Renal pelvis (tissue), 4 donors: ENCODE measurements around the gene TGFBR2. TPM values are rescaled to one million over a fixed set of nuclear protein-coding genes. Genes with fewer than 3 reads are reported as not detected.
A peak's percentile ranks its signal among the peaks of the same experiment; 100 is the strongest.

Experiments used
- DNase-seq: peaks from one replicate; pipeline ENCODE4 v3.0.0-alpha.2; 2013
- polyA plus RNA-seq, 3 donors: library from polyadenylated mRNA; unstranded; fragments of 120-200 nt; gene quantifications; one replicate each; pipeline ENCODE4 v1.2.1, GENCODE V29; 2013; ENCODE audit not compliant: insufficient read length in 3 of 3

Gene TGFBR2
- polyA plus RNA-seq, 3 donors: 89.0 to 102 (median 89.7) TPM

DNA sequence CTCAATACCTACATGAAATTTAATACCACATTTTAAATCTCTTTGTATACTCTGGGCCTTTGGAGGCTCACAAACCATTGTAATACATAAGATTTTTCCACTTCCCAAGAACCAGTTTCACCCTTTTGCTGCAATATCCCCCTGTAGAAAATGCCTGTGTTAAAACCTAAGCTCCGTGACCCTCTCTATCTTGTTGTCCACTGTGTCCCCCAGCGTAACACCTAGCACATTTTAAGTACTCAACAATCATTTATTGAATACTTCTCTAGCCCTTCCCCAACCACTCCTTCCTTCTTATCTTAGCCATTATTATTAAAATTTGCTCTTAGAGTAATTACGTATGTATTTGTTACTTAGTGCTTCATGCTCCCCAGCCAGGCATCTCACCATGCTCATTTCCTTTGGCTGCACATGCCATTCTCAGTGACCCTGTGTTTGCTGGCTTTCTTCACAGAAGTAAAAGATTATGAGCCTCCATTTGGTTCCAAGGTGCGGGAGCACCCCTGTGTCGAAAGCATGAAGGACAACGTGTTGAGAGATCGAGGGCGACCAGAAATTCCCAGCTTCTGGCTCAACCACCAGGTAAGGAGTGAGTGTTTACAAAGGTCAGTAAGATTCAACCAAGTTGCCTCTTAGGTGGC, 81.6 kb downstream of the TGFBR2 start:
- no peak for DNase-seq

DNA sequence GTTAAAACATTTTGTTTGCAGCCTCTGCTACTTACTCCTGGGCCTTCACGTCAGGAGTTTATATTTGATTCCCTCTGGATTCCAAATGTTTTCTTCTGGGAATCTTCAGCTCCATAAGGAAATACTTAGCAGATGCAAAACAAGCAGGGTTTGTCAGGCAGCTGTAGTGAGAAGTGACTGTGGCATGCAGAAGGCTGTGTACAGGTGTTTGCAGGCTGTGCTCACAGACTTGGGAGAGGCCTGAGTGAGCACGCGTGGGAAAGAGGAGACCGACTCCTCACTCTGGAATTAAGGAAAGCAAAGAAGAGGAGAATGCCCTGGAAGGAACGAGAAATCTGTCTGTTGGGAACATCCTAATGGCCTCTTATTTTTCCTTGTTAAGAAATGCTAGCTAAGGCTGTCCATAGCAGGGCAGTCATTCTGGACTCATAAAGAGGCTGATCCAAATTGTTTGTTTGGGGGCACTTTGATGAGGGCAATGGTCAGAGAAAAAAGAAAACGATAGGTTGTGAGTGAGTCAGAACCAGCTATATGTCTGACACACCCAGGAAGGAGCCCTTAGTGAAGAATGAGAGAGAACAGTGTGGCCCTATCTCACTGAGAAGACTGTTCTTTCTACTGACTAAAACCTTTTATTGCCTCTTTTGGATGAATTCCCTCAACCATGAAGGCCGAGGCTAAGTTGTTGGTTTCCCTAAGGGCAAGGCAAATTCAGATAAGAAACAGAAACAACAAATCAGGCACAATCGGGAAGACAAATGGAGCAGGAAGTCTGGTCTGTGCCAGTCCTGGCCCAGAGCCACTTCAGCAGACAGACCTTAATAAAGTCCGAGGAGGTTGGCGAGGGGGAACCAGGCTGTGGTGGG, 82.6 kb downstream of the TGFBR2 start:
- DNase-seq: peak; percentile 24

DNA sequence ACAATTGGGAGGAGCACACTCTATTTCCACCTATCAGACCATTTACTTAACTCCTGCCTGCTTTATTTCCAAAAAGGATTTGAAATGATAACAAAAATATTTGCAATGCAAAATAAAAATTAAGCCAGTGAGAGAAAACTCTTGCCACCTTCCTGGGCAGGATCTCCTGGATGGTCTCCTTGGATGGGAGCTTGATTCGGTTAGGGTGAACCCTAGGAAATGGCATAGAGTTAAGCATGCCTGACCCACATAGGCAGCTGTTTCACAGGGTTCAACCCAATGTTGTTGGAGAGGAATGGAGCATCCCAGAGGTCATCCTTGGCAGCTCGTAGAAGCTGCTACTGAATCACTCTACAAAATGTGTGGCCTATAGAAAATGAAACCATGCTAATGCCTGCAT, 83.8 kb downstream of the TGFBR2 start:
- DNase-seq: no peak

DNA sequence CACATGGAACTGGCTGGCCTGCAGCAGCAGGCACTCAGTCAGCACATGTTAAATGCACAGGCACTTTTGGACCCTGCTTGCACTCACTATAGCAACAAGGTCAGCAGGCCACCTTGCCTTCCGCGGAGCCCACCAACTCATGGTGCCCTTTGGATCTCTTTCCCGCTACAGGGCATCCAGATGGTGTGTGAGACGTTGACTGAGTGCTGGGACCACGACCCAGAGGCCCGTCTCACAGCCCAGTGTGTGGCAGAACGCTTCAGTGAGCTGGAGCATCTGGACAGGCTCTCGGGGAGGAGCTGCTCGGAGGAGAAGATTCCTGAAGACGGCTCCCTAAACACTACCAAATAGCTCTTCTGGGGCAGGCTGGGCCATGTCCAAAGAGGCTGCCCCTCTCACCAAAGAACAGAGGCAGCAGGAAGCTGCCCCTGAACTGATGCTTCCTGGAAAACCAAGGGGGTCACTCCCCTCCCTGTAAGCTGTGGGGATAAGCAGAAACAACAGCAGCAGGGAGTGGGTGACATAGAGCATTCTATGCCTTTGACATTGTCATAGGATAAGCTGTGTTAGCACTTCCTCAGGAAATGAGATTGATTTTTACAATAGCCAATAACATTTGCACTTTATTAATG, 85.0 kb downstream of the TGFBR2 start:
- peak; percentile 33 for DNase-seq

DNA sequence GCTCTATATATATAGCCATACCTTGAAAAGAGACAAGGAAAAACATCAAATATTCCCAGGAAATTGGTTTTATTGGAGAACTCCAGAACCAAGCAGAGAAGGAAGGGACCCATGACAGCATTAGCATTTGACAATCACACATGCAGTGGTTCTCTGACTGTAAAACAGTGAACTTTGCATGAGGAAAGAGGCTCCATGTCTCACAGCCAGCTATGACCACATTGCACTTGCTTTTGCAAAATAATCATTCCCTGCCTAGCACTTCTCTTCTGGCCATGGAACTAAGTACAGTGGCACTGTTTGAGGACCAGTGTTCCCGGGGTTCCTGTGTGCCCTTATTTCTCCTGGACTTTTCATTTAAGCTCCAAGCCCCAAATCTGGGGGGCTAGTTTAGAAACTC, 85.5 kb downstream of the TGFBR2 start:
- DNase-seq: no peak

DNA sequence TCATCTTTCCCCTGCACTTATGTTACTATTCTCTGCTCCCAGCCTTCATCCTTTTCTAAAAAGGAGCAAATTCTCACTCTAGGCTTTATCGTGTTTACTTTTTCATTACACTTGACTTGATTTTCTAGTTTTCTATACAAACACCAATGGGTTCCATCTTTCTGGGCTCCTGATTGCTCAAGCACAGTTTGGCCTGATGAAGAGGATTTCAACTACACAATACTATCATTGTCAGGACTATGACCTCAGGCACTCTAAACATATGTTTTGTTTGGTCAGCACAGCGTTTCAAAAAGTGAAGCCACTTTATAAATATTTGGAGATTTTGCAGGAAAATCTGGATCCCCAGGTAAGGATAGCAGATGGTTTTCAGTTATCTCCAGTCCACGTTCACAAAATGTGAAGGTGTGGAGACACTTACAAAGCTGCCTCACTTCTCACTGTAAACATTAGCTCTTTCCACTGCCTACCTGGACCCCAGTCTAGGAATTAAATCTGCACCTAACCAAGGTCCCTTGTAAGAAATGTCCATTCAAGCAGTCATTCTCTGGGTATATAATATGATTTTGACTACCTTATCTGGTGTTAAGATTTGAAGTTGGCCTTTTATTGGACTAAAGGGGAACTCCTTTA, 86.2 kb downstream of the TGFBR2 start:
- no peak for DNase-seq

DNA sequence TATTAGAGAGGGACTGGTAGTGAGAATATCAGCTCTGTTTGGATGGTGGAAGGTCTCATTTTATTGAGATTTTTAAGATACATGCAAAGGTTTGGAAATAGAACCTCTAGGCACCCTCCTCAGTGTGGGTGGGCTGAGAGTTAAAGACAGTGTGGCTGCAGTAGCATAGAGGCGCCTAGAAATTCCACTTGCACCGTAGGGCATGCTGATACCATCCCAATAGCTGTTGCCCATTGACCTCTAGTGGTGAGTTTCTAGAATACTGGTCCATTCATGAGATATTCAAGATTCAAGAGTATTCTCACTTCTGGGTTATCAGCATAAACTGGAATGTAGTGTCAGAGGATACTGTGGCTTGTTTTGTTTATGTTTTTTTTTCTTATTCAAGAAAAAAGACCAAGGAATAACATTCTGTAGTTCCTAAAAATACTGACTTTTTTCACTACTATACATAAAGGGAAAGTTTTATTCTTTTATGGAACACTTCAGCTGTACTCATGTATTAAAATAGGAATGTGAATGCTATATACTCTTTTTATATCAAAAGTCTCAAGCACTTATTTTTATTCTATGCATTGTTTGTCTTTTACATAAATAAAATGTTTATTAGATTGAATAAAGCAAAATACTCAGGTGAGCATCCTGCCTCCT, 87.2 kb downstream of the TGFBR2 start:
- DNase-seq: peak; percentile 68

DNA sequence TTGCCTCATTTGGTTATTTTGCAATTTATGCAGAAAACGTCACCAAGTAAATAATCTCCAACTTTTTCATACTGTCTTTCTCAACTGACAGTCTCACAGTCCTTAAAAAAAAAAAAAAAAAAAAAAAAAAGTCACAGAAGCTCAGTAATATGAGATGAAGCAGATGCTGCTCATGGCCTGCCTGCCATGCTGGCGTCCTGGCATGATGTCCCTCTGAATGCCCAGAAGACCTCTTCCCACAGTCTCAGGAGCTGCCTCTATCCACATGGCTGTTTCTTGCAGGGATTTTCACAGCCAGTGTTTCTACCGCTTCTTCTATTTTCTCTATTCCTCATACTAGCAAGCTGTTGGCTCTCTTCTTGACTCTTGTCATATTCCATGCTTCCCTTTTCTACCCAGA, 87.7 kb downstream of the TGFBR2 start:
- DNase-seq: no peak

DNA sequence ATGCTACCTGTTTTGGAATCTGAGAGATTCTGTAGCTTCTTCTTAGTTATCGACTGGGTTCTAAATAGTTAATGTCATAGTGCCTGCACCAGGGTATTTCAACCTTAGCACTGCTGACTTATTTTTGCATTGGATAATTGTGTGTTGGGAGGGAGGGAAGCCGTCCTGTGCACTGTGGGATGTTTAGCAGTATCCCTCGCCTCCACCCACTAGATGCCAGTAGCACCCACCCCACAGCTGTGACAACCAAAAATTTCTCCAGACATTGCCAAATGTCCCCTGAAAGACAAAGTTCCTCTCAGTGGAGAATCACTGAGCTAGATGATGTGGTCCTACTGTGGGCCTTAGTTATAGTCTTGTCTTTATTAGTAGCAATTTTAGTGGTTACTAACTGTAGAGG, 88.3 kb downstream of the TGFBR2 start:
- DNase-seq: no peak

DNA sequence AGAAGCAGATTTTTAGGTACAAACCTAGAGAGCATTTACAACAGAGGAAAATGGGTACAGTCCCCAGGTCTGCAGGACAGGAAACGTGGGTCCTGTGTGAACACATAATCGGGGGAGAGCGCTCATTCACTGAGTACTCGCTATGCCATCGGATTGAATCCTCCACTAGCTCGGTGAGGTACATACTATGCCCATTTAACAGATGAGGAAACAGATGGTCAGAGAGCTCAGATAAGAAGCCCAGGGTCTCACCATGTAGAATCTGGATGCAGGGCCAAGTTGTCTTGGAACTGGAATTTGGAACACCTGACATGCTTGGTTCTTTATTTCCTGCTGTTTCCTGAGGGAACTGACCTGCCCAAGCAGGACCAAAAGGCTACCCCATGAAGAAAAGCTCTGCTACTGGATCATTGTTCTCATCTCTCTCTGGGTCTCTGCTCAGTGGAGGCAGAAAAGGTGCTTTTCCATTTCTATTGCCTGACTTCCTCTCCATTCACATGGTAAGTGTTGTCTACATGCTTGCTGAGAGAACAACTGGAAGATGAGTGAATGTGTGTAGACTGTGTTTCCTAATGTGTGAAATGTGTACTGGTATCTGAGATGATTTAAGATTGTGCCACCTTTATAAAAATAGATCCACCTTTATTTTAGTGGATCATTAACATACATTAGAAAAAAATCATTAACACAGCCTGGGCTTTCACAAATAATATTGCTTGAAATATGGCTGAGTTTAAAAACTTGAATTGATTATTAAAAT, 89.1 kb downstream of the TGFBR2 start:
- no peak for DNase-seq

DNA sequence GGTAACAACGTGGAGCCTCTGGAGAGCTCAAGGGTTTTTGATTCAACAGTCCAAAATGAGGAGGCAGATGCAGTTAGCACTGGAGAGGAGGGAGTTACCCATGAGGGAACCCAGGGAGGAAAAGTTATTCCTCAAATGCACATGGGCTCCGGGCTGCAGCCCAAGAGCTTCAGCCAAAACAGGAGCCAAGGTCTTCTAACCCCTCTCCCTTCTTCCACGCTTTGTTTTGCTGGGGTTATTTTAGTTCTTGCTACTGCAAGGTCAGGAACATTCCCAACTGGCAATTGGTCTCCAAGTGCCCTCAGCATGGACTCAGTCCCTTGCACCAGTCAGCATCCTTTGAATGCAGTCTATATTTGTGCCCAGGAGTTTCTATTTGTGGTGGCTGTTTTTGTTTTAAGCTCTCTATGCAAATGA, 90.0 kb downstream of the TGFBR2 start:
- no peak for DNase-seq

DNA sequence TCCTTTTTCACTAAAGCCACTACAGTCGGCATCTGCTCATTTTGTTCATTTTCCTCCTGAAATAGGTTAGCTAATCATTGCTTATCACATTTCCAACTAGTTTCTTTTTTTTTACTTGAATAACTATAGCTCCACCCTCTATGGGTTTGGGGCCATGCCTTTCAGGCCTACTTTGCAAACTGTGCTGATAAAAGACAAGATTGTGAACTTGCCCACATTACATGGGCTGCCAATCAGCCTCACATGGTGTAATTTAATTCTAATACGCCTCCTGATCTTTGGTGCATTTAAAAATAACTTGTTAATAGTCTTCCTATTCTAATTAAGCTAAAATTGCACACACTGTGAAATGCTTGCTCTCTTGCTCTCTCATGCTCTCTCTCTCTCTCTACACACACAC, 90.5 kb downstream of the TGFBR2 start:
- no peak for DNase-seq

DNA sequence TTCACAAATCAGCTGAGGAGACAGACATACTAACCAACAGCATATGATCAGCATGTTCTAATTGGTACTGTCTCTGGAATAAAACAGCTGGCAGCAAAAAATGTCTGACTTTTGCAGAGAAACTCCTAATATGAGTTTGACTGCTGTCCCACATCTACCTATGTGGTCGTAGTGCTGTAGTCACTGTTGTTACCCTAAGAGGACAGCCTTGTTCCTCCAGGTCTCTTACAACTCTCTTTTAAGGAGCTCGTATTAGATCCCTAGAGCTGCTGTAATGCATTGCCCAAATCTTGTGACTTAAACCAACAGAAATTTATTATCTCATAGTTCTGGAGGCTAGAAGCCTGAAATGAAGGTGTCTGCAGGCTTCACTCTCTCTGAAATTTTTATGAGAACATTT, 92.1 kb downstream of the TGFBR2 start:
- DNase-seq: no peak

DNA sequence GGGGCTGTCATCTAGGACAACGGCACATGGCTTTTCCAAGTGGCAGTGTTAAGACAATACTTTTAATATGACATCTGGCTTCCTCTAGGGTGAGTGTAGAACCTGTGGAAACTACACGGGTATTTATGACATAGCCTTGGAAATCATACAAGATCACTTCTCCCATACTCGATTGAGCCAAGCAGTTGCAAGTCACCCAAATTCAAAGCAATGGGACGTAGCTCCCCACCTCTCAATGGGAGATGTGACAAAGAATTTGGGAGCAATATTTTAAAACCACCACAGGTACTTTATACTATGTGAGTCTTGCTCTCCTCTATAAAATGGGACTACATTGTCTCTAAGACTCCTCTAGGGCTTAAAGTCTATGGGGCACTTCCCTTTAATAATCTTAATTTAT, 93.5 kb downstream of the TGFBR2 start:
- no peak for DNase-seq

DNA sequence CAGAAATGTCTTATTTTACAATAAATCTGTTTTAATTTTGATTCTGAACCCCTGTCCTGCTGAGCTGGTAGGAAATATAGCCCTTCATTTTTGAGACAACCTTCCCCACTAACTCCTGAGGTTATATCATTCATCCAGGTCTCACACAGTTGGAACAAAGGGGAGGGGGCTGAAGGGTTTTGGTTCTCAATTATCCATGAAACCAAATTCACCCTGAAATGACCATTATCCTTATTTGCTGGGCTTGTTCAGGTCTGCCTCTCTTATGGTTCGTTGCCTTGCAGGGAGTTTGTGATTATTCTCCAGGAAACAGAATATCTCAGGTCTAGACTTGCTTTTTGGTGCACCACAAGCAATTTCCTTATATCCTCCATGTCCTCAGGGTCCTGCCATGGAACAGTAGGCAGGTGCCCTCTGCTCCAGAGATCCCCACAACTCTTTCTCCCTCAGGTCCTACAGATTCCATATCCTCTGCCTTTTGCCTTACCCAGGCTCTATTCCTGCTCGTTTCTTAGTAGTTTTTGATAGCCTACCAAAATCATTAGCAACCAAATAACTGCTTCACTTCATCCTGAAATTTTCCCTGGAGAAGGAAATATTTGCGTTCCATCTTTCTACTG, 94.4 kb downstream of the TGFBR2 start:
- DNase-seq: no peak

DNA sequence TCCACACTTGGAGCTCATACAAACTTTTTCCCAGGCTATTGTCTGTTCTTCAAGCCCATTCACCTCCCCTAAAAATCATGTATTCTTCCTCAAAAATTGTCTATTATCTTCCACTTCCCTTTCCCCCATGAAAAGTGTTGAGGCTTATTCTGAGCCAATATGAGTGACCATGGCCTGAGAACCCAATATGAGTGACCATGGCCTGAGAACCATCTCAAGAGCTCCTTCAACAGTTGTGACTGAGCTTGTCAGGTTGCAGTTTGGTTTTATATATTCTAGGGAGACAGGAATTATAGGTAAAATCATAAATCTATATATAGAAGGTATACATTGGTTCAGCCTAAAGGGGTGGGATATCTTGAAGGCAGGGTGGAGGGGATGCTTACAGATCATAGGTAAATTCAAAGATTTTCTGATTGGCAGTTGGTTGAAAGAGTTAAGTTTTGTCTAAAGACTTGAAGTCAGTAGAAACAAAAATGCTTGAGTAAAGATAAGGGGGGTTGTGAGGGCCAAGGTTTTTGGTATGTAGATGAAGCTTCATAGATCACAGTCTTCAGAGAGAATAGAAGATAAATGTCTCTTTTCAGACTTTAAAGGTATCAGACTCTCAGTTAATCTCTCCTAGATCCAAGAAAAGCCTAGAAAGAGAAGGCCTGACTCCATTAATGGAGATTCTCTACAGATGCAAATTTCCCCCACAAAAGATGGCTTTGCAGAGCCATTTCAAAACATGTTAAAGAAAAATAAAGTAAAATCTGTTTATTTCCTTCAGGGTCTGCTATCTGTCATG, 95.8 kb downstream of the TGFBR2 start:
- no peak for DNase-seq

DNA sequence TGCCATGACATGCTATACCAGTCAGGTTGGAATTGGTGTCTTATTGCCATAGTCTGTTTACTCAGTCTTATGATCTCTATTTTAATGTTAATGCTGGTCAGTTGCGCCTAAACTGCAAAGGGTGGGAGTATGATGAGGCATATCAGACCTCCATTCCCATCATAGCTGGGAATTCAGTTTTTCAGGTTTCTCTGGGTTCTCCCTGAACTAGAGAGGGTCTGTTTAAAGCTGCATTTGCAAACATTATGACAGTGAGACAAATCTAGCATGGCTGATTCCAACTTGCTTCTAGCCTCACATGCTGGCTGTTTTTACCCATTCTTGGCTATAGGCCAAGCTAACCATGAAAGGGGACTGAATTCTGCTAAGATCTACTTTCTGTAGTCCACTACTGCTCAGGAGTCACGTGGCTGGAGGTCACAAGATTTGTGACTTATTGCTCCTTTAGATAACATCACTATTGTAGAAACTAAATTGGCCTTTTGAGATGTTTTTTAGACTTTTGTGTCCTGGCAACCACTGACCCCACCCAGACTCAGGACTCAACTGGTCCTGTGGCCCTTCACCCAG, 96.5 kb downstream of the TGFBR2 start:
- no peak for DNase-seq

DNA sequence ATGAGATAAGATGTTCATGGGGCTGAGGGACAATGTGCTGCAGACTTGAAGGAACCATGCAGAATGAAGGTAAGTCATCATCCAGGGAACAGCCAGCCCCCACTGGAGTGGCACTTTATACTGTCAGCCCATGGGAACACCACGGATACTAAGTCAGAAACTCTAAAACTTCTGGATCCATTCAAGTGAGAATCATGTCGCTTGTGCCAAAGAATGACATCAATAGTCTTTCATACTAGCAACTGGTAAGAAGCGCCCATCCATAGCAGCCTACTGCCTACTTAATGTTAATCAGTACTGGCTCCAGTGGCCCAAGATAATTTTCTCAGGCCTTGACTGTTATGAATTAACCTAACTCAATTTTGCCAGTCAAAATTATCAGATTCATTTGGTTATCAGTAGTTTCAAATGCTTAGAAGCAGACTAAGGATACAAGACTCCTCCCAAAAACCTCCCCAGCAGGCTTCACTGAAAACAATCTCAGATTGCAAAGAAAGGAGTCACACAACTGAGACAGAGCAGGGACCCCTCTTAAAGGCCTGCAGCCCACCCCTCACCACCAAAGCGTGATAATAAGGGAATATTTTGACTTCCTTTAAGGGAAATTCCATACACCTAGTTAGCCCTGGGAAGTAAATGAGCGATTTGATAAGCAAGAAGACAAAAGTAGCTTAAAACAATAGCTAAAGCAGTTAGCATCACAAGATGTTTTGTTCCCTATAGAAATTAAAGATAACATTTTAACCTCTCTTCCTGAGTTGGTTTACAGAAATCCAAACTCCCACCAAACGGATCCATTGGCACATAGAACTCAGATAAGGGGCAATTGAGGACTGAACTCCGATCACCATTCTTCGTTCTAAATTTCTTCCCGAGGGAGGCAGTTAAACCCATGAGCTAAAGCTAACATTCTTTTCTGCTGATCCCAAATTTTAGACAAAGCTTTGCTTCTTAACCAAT, 98.8 kb downstream of the TGFBR2 start:
- no peak for DNase-seq
